Karpas-422 (cell line): Measurements from ENCODE around the gene NR5A1. TPM values are rescaled to one million over a fixed set of nuclear protein-coding genes. Genes with fewer than 3 reads are reported as not detected.
A peak's percentile ranks its signal among the peaks of the same experiment; 100 is the strongest.

Experiments
- DNase-seq: peaks from one replicate; pipeline ENCODE4 v3.0.0-alpha.2; 2015
- H2AFZ ChIP-seq: fragments of 200-600 bp; sonication (generic); 2 replicates; pipeline ENCODE4 v1.6.1; 2014; ENCODE audit warnings: antibody characterized with exemption, low read length, mixed read lengths
- H3K27ac ChIP-seq: fragments of 200-600 bp; sonication (generic); 2 replicates; pipeline ENCODE4 v1.5.1; 2014; ENCODE audit warnings: mild to moderate bottlenecking, low read length, moderate library complexity
- H3K27me3 ChIP-seq: fragments of 200-600 bp; sonication (generic); 2 replicates; pipeline ENCODE4 v1.6.1; 2014; ENCODE audit warnings: low read length, mixed read lengths
- H3K36me3 ChIP-seq: fragments of 200-600 bp; sonication (generic); 2 replicates; pipeline ENCODE4 v1.6.1; 2014; ENCODE audit warnings: low read length, mixed read lengths; ENCODE audit not compliant: insufficient read depth
- H3K4me1 ChIP-seq: fragments of 200-600 bp; sonication (generic); 2 replicates; pipeline ENCODE4 v1.6.1; 2014; ENCODE audit warnings: mild to moderate bottlenecking, low read length, mixed read lengths
- H3K4me2 ChIP-seq: fragments of 200-600 bp; sonication (generic); 2 replicates; pipeline ENCODE4 v1.6.1; 2014; ENCODE audit warnings: low read length, low read depth, mild to moderate bottlenecking; ENCODE audit not compliant: poor library complexity, severe bottlenecking
- H3K4me3 ChIP-seq: fragments of 200-600 bp; sonication (generic); 2 replicates; pipeline ENCODE4 v1.5.1; 2014; ENCODE audit warnings: mild to moderate bottlenecking, antibody characterized with exemption, low read length, mixed read lengths
- H3K79me2 ChIP-seq: fragments of 200-600 bp; sonication (generic); 2 replicates; pipeline ENCODE4 v1.6.1; 2014; ENCODE audit warnings: mild to moderate bottlenecking, low read length, mixed read lengths
- H3K9ac ChIP-seq: fragments of 200-600 bp; sonication (generic); 2 replicates; pipeline ENCODE4 v1.6.0; 2014; ENCODE audit warnings: low read length
- H3K9me2 ChIP-seq: fragments of 200-600 bp; sonication (generic), shearing (Covaris generic); replicated peaks from 2 replicates; pipeline ENCODE4 v1.6.0; 2014; ENCODE audit warnings: mild to moderate bottlenecking, low read length, moderate library complexity; ENCODE audit not compliant: insufficient read depth
- H3K9me3 ChIP-seq: fragments of 300-700, 200-600 bp; sonication (generic); 2 replicates; pipeline ENCODE4 v1.6.1; 2014; ENCODE audit warnings: low read length, mixed read lengths
- H4K20me1 ChIP-seq: fragments of 200-600 bp; sonication (generic); 2 replicates; pipeline ENCODE4 v1.6.1; 2014; ENCODE audit warnings: mild to moderate bottlenecking, antibody characterized with exemption, low read length, low read depth; ENCODE audit not compliant: insufficient read depth
- total RNA-seq: library from RNA; depleted of rRNA; stranded (reverse); fragments of >200 nt; shearing (Covaris generic); gene quantifications from 2 replicates; pipeline ENCODE4 v1.2.3, GENCODE V29; 2014; ENCODE audit warnings: low replicate concordance

NR5A1 gene
- total RNA-seq, 1 experiment from 2014 or later = not detected

DNA sequence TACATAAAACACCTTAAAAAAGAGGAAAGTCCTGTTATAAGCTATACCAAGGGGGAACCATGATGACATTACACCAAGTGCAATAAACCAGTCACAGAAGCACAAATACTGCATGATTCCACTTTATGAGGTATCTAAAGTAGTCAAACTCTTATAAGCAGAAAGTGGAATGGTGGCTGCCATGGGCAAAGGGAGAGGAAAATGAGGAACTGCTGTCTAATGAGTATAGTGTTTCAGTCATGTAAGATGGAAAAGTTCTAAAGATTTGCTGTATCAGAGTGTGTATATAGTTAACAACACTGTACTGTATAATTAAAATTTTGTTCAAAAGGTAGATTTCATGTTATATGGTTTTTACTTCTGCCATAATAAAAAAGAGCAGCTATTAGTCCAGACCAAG lies 34.6 kb upstream of the NR5A1 start:
- no peaks in the 10 kb centered on the region for H3K27me3 ChIP-seq
- no peaks in the 10 kb centered on the region for H3K36me3 ChIP-seq
- no peak for DNase-seq
- H2AFZ ChIP-seq = no peak overlapping the region
- H3K4me2 ChIP-seq = no peak overlapping the region
- no peaks in the 10 kb centered on the region for H3K4me1 ChIP-seq
- H3K9me3 ChIP-seq = no peaks in the 10 kb centered on the region
- no peaks in the 10 kb centered on the region for H3K9me2 ChIP-seq
- no peaks in the 10 kb centered on the region for H4K20me1 ChIP-seq
- no peak overlapping the region for H3K9ac ChIP-seq
- H3K4me3 ChIP-seq = no peak overlapping the region
- no peak overlapping the region for H3K27ac ChIP-seq
- H3K79me2 ChIP-seq = no peaks in the 10 kb centered on the region

DNA sequence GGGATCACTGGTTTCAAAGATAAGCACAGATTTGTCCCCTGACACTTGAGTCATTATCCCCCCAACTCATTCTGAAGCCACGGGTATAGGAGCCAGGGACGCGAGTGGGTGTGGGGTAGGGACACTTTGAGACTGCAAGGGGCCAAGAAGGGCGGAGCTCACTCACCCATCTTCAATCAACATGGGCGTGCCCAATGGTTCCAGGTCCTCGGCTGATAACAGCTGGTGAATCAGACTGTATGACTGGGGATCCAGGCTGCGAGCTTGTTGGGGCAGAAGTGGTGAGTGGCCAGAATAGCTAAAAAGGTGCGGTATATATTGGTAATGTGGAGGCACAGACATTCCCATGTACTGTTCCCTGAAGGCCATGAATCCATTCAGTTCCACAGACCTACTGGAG lies 30.7 kb upstream of the NR5A1 start:
- H2AFZ ChIP-seq = no peak overlapping the region
- no peak overlapping the region for H3K4me2 ChIP-seq
- no peaks in the 10 kb centered on the region for H3K27me3 ChIP-seq
- H3K9me2 ChIP-seq = no peaks in the 10 kb centered on the region
- H3K9me3 ChIP-seq = no peaks in the 10 kb centered on the region
- H3K36me3 ChIP-seq = no peaks in the 10 kb centered on the region
- no peaks in the 10 kb centered on the region for H3K4me1 ChIP-seq
- H3K9ac ChIP-seq = no peak overlapping the region
- H3K79me2 ChIP-seq = no peaks in the 10 kb centered on the region
- no peak overlapping the region for H3K27ac ChIP-seq
- DNase-seq = peak; percentile 29
- H4K20me1 ChIP-seq = no peaks in the 10 kb centered on the region
- no peak overlapping the region for H3K4me3 ChIP-seq

GRCh38 chr9:124535846-124536245 lies 28.6 kb upstream of the NR5A1 start:
- Histone ChIP-seq H3K9me2 (no peaks in the 10 kb centered on the region), H4K20me1 (no peaks in the 10 kb centered on the region), H3K27me3 (no peaks in the 10 kb centered on the region), H3K4me3 (no peak overlapping the region), H2AFZ (no peak overlapping the region), H3K9ac (no peak overlapping the region), H3K4me1 (no peaks in the 10 kb centered on the region), H3K9me3 (no peaks in the 10 kb centered on the region), H3K4me2 (no peak overlapping the region), H3K36me3 (no peaks in the 10 kb centered on the region), H3K79me2 (no peaks in the 10 kb centered on the region), H3K27ac (no peak overlapping the region)
- DNase-seq = no peak

DNA sequence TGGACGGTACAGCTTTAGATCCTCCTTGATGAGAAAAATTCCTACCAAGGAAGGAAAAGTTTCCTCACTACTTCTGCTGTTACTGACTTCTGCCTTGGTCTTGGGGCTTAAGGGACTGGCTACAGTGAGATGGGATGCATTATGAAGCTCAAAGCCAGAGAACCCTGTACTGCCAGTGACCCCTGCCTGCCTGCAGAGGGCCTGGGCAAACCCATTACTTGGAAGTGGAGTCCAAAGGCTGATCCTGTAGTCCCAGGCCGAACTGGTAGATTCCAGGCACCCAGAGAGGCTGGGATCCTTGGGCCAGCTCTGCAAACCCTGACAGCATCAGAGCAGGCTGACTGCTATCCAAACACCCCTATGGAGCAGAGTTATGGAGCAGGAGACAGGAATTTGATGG lies 25.7 kb upstream of the NR5A1 start:
- Histone ChIP-seq H3K9me2 (no peaks in the 10 kb centered on the region), H4K20me1 (no peaks in the 10 kb centered on the region), H3K9ac (no peak overlapping the region), H3K36me3 (no peaks in the 10 kb centered on the region), H3K9me3 (no peaks in the 10 kb centered on the region), H3K79me2 (no peaks in the 10 kb centered on the region), H3K4me2 (no peak overlapping the region), H3K4me3 (no peak overlapping the region), H3K4me1 (no peaks in the 10 kb centered on the region), H3K27me3 (no peaks in the 10 kb centered on the region), H3K27ac (no peak overlapping the region), H2AFZ (no peak overlapping the region)
- DNase-seq = no peak

- no peaks in the 10 kb centered on the region for H3K79me2 ChIP-seq
- H3K27me3 ChIP-seq = no peaks in the 10 kb centered on the region
- no peaks in the 10 kb centered on the region for H3K36me3 ChIP-seq
- H3K9me2 ChIP-seq = no peaks in the 10 kb centered on the region
- no peaks in the 10 kb centered on the region for H3K4me1 ChIP-seq
- H2AFZ ChIP-seq = no peak overlapping the region
- no peak overlapping the region for H3K9ac ChIP-seq
- no peaks in the 10 kb centered on the region for H4K20me1 ChIP-seq
- no peak for DNase-seq
- H3K27ac ChIP-seq = no peak overlapping the region
- no peaks in the 10 kb centered on the region for H3K9me3 ChIP-seq
- no peak overlapping the region for H3K4me2 ChIP-seq
- no peak overlapping the region for H3K4me3 ChIP-seq
These were observed 23.9 kb upstream of the NR5A1 start for GRCh38 chr9:124531115-124531514.

GRCh38 chr9:124530246-124530645 lies 23.0 kb upstream of the NR5A1 start:
- H3K4me1 ChIP-seq = no peaks in the 10 kb centered on the region
- H3K27ac ChIP-seq = no peak overlapping the region
- no peaks in the 10 kb centered on the region for H4K20me1 ChIP-seq
- H3K36me3 ChIP-seq = no peaks in the 10 kb centered on the region
- no peaks in the 10 kb centered on the region for H3K9me2 ChIP-seq
- H3K9ac ChIP-seq = no peak overlapping the region
- H3K9me3 ChIP-seq = no peaks in the 10 kb centered on the region
- H2AFZ ChIP-seq = no peak overlapping the region
- no peaks in the 10 kb centered on the region for H3K79me2 ChIP-seq
- no peak overlapping the region for H3K4me3 ChIP-seq
- no peak overlapping the region for H3K4me2 ChIP-seq
- no peaks in the 10 kb centered on the region for H3K27me3 ChIP-seq
- DNase-seq = no peak

DNA sequence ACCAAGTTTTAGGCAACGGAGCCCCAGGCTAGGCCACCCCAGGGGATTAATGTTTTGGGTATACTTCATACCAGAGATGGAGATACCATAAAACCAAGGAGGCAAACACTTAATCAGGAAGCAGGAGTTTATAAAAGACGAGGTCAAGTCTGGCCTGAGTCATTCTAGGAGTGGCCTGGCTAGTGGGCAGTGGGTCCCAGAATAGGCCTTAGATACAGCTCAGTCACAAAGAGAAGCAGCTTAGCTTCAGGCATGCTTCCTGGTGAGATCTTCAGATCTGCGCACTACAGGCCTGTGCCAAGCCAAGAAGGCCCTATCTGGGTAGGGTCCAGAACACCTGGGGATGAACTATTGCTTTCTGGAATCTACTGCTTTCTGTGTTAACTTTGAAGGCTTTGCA lies 20.6 kb upstream of the NR5A1 start:
- no peak overlapping the region for H3K4me3 ChIP-seq
- H3K79me2 ChIP-seq = no peaks in the 10 kb centered on the region
- H3K9ac ChIP-seq = no peak overlapping the region
- H4K20me1 ChIP-seq = no peaks in the 10 kb centered on the region
- H2AFZ ChIP-seq = no peak overlapping the region
- H3K27ac ChIP-seq = no peak overlapping the region
- H3K9me3 ChIP-seq = no peaks in the 10 kb centered on the region
- no peaks in the 10 kb centered on the region for H3K9me2 ChIP-seq
- no peaks in the 10 kb centered on the region for H3K27me3 ChIP-seq
- no peaks in the 10 kb centered on the region for H3K4me1 ChIP-seq
- no peak overlapping the region for H3K4me2 ChIP-seq
- peak; percentile 37 for DNase-seq
- H3K36me3 ChIP-seq = no peaks in the 10 kb centered on the region

DNA sequence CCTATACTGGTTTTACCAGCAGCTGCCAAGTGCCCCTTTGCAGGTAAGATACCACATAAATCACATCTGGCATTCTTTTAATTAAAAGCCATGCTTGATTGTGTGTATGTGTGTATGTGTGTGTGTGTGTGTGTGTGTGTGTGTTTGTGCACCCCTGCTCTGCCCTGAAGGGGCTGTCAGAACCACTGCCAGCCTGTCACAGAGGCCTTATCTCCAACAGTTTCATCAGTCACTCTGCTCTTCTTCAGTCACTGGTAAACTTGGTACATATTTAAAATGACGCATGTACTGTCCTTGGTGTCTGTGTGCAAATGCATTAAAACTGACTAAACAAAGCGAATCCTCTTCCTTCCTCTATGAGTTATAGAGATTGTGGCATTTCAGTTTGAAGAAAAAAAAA lies 19.0 kb upstream of the NR5A1 start:
- no peaks in the 10 kb centered on the region for H3K9me3 ChIP-seq
- H3K9me2 ChIP-seq = no peaks in the 10 kb centered on the region
- no peak overlapping the region for H3K27ac ChIP-seq
- no peaks in the 10 kb centered on the region for H3K36me3 ChIP-seq
- no peaks in the 10 kb centered on the region for H3K27me3 ChIP-seq
- DNase-seq = no peak
- H2AFZ ChIP-seq = no peak overlapping the region
- no peaks in the 10 kb centered on the region for H3K79me2 ChIP-seq
- H3K9ac ChIP-seq = no peak overlapping the region
- no peaks in the 10 kb centered on the region for H3K4me1 ChIP-seq
- no peak overlapping the region for H3K4me2 ChIP-seq
- H4K20me1 ChIP-seq = no peaks in the 10 kb centered on the region
- H3K4me3 ChIP-seq = no peak overlapping the region
